Thyroid gland (tissue), 4 donors: Measurements from ENCODE around the gene PCDHGB2.
A peak's percentile ranks its signal among the peaks of the same experiment; 100 is the strongest.

Experiments used
- CTCF ChIP-seq, 6 experiments: fragments of 200-600 bp in 3 of 6; fragments of 450-650 bp in 3 of 6; sonication (generic) in 3 of 6; IDR thresholded peaks; one replicate each; pipeline ENCODE4 v1.5.1; 2016 to 2019; ENCODE audit warnings: antibody characterized with exemption in 6 of 6, mild to moderate bottlenecking in 2 of 6, inconsistent platforms in 1 of 6, moderate library complexity in 1 of 6
- POLR2A ChIP-seq, 2 donors: fragments of 450-650 bp; IDR thresholded peaks; one replicate each; pipeline ENCODE4 v1.6.1; 2017; ENCODE audit warnings: antibody characterized with exemption in 2 of 2, mild to moderate bottlenecking in 2 of 2, moderate library complexity in 1 of 2

- TF ChIP-seq CTCF (IDR thresholded peaks at IDR 0.05) (peak in 2 of 6 experiments; percentile 15 to 20), POLR2A (IDR thresholded peaks at IDR 0.05) (no peak)
These were observed at the start of gene PCDHGB2 for GRCh38 chr5:141359790-141360426.
